Activated CD4-positive, alpha-beta T cell treated with anti-CD3 and anti-CD28 coated beads, Interleukin-2, amount 50 U/mL, for 16 hours (primary cell): ENCODE results near the gene CBARP.
"Not testable (repeated sequence)": the region's sequence is repeated elsewhere in the genome, so short reads cannot be mapped to it uniquely, and the experiment has no call there.

ENCODE experiments used
- DNase-seq: peaks from one replicate; pipeline ENCODE4 v3.0.0-alpha.2; 2020

Gene CBARP

DNA sequence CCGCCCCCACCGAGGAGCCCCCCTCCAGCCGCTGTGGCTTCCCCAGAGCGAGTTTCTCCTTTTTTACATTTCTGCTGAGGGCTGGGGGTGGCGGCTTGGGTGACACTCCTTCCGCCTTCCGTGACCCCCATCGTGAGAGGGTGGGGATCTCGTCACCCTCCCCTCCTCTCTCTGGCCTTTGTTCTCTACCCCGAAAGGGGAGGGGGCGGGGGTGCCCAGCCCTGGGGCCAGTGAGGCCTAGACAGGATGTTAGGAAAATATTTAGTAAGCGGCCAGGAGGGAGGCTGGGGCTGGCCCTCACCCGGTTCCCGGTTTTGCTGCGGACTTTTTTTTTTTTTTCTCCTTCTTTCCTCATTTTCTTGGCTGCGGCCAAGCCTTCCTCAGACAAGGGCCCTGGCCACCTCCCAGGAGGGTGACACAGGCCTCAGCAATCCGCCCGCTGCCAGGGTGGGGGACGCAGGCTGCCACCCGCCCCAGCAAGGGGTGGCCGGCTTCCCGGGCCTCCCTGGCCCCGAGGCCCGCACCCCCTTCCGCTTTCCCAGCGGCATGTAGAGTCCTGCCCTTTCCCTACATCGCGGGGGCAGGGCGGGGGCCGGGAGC, 14.5 kb upstream of the CBARP start:
- peak; percentile 71 for DNase-seq

DNA sequence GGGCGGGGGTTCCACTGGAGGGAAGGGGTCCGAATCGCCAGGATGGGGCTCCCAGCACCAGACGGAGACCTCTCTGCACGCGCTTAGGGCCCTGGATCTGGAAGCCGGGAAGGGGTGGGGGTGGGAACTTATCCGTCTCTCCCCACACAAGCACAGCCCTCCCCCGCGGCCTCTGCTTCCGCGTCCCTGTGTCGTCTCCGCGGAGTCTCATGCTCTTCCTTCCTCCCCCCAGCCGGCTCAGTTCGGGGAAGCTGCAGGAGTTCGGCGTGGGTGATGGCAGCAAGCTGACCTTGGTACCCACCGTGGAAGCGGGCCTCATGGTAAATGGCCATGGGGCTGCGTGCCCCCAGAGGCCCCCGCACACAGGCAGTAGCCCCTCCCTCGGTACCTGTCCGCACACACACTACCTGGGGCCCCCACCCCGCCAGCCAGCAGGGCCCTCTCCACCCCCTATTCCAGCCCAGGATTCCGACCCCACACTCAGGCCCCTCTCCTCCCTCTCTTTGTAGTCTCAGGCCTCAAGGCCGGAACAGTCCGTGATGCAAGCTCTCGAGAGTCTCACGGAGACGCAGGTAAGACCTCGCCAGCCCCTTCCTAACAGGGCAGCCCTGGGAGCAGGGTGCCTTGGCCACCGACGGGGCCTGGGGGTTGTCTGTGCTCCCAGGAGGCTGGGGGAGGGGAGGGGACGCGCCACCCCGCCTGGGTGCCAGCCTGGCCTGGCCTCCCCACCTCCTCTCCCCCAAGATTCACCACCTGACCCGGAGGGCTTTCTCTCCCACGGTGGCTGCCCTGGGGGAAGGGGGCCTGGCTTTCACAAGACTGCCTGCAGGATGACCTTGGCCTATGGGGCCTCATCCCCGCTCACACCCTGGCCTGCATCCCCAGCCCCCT, 13.8 kb upstream of the CBARP start:
- peak; percentile 74 for DNase-seq

DNA sequence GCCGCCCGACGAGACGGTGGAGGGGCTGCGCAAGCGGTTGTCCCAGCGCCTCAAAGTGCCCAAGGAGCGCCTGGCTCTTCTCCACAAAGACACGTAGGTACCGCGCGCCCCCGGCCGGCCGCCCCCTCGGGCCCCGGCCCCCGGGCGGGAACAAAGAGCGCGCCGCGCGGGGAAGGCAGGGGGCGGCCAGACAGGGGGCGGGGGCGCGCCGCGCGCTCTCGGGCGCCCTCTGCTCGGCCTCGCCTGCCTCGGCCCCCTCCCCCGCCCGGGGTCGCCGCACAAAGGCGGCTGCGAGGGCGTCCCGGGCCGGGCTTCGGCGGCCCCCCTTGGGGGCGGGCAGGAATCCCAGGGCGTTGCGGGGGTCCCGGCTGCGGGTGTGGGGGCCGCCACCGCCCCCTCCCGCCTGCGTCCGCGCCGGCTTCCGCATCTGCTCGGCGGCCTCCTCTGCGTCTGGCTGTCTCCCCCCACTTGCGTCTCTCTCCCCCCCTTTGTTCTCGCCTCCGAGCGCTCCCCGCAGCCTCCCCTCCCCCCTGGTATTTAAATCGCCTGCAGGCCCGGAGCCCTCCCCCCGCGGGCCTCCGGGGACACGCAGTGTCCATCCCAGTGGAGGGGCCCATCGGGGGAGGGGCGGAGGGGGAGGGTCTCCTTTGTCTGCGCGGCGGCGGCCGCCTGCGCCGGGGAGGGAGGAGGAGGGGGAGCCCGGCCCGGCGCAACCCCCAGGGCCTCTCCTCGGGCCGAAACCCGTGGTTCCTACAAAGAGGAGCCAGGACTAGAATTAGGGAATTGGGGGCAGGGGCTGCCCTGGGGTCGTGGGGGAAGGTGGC, 12.8 kb upstream of the CBARP start:
- no peak for DNase-seq

DNA sequence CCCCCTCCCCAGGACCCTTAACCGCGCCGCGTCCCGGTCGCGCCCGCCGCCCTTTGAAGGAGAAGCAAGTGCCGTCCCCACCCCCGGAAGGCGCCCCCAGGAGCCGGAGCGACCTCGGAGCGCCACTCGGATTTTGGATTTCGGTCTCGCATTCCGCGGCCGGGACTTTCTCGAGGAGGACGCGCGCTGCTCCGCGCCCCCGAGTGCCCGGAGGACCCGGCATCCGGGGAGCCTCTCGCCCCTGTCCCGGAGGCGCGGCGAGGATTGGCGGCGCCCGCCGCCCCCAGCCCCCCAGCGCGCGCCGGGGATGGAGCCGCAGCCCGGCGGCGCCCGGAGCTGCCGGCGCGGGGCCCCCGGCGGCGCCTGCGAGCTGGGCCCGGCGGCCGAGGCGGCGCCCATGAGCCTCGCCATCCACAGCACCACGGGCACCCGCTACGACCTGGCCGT, 12.2 kb upstream of the CBARP start:
- no peak for DNase-seq

DNA sequence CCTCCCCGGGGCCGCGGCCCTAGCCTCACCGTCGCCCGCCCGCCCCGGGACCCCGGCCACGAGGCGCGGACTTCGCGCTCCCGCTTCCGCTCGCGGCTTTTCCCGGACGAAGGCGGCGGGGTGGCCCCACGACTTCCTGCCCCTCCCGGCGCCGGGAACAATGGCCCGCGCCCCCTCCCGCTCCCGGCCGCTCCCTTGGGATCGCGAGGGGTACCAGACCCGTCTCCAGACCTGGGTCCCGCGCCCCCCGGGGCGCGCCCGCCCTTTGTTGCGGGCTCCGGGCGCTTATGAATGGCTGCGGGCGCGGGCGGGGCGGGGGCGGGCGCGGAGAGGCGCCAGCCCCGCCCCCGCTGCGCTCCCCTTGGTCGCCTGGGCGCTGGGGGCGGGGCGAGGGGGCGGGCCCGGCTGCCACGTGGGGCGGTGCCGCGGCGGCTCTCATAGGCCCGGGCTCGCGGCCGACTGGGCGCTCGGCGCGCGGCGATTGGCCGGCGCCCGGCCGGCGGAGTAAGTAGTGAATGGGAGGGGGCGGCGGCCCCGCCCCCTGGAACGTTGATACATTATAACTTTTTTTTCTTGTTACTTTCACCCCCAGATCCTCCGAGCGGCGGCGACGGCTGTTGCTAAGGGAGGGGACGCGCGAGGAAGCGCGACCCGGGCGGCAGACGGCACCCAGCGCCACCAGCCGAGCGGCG, 11.6 kb upstream of the CBARP start:
- peak; percentile 95 for DNase-seq

DNA sequence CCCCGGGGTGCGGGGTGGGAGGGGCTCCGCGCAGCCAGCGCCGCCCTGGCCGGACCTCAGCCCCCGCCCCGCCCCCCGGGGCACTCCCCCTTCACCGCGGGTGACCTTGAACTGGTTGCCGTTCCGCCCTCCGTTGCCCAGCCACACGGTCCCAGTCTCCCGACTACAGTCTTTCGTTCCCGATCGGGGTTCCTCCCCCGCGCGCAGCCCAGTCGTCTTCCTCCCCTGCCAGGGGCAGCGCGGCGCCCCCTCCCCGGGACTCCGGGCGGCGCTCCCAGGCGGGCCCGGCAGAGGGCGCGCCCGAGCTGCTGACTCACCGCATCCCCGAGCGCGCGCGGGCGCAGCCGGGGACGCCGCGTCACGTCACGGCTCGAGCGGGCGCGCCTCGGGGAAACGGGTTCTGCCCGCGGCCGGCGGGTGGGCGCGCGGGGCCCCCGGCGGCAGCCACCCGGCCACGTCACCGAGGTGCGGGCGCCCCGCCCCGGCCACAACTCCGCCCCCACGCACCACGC, 11.0 kb upstream of the CBARP start:
- DNase-seq: peak; percentile 71

DNA sequence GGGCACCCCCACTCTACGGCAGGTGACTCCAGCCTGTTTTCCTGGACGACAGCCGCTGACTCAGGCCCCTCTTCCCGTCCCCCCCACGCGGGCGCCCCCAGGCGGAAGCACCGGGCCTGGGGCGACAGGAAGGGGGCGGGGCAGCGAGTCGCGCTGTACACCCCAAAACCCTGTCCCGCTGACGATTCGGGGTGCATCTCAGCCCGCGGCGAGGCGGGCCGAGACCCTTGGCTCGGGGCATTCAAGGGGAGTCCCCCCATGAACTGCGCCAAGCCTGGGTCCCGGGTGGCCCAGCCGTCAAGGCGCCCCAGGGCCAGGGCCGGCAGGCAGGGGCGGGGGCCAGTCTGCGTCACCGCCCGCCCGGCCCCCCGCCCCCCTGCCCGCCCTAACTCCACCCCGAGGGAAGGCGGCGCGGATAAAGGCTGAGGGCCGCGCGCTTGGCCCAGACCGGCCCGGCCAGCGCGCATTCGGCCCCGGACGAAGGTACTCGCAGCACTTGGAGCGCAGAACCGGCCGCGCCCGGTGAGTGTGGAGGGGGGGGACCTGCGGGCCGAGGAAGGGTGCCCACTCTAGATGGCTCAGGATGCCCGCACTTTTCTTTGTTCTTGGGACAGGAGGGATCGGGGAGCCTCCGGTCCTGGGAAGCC, 10.5 kb upstream of the CBARP start, which contains the start of gene MIDN:
TSS of gene MIDN (plus strand) at position 445 of the 647 bp plus-strand sequence. CDS start 1,714 bp downstream, outside the sequence.
- peak; percentile 72 for DNase-seq

DNA sequence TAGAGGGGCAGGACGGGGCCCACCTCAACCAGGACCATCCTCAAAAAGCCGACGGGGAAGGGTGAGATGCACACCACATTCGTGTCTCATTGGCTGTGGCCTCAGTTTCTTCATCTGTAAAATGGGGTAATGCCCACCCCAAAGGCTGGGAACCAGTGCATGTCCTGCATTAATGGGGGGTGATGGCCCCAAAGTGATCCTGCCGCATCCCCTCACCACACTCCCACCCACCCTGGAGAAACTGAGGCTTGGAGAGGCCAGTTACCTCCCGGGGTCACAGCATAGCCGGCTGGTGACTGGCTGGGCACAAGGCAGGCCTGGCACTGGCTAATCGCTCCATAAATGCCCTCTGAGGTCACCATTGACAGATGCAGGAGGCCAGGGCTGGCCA, 9.9 kb upstream of the CBARP start:
- no peak for DNase-seq

DNA sequence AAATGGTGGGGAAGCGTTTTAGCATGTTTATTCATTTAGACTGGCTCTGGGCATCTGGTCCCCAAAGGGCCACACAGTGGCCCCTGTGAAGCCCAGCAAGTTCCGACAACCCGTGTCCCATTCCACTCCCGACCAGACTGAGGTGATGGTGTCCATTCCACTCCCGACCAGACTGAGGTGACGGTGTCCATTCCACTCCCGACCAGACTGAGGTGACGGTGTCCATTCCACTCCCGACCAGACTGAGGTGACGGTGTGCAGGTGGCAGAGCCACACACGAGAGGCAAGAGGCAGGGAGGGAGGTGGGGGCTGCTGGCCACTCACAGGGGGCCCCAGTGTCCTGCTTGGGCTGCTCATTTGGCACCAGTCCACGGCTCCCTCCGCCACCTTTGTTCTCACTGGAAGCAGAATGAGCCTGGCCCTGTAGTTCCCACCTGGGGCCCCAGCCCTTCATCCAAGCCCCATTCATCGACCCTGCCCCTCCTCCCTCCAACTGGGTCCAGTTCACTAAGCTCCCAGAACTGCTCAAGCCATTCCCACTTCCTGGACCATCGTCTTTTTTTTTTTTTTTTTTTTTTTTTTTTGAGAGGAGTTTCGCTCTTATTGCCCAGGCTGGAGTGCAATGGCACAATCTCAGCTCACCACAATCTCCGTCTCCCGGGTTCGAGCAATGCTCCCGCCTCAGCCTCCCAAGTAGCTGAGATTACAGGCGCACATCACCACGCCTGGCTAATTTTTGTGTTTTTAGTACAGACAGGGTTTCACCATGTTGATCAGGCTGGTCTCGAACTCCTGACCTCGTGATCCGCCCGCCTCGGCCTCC, 8.7 kb upstream of the CBARP start:
- DNase-seq: not testable (repeated sequence)

DNA sequence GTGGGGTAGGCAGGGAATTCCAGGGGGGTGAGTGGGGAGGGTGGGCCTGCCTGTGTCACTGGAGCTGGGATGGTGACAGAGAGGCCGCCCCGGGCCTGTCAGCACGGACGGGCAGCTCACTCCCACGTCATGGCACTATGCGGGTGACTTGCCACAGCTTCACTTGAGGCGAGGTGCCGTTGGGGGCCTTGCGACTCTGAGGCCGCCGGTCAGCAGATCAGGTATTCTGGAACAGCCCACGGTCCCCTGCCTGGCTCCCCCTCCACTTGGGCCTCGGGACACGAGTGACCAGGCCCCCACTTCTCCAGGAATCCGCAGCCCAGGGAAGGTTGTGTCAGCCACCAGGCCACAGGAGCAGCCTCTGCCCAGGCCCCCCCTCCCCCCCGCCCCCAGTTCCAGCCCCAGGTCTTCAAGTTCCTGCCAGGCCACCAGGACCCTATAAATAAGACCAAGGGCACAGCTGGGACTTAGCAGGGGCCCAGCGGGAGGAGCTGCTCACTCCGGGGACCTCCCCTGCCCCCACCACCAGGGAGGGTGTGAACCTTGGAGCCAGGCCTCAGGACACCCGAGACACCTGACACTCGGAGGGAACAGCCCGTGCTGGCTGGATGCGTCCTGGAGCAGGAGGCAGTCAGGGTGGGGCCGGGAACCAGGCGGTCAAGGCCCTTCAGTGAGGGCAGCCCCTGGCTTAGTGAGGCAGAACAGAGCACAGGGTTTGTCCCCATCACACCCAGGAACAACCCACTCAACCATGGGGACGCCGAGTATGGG, 7.9 kb upstream of the CBARP start:
- no peak for DNase-seq

DNA sequence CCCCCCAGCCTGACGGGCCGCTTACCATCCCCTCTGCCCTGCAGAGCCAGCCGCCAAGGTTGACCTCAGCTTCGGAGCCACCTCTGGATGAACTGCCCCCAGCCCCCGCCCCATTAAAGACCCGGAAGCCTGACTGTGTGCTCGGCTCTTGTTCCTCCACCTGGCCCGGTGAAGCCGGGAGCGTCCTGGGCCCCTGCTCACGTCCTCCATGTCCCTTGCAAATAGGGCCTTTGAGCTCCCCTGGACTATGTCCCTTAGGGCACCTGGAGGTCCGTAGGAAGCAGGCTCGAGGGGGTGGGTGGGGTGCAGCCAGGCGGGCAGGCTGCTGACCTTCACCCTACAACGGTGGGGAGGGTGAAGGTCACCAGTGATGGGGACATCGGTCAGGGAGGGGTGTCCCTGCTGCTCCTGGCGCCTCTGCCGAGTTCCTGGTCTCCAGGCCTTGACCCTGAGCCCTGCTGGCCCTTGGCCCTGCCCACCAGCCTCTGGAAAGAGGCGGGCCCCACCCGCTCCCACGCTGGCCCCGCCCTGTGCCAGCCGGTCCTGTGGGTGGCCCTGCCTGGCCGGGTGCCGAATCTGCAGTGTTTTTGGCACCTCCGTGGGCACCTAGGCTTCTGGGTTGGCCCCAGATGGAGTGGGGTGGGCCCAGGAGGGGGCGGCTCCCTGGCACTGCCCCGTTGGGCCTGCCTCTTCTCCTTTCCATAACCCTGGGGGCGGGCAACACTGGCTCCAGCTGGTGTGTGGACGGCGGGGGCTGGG, 7.1 kb upstream of the CBARP start:
- DNase-seq: no peak

DNA sequence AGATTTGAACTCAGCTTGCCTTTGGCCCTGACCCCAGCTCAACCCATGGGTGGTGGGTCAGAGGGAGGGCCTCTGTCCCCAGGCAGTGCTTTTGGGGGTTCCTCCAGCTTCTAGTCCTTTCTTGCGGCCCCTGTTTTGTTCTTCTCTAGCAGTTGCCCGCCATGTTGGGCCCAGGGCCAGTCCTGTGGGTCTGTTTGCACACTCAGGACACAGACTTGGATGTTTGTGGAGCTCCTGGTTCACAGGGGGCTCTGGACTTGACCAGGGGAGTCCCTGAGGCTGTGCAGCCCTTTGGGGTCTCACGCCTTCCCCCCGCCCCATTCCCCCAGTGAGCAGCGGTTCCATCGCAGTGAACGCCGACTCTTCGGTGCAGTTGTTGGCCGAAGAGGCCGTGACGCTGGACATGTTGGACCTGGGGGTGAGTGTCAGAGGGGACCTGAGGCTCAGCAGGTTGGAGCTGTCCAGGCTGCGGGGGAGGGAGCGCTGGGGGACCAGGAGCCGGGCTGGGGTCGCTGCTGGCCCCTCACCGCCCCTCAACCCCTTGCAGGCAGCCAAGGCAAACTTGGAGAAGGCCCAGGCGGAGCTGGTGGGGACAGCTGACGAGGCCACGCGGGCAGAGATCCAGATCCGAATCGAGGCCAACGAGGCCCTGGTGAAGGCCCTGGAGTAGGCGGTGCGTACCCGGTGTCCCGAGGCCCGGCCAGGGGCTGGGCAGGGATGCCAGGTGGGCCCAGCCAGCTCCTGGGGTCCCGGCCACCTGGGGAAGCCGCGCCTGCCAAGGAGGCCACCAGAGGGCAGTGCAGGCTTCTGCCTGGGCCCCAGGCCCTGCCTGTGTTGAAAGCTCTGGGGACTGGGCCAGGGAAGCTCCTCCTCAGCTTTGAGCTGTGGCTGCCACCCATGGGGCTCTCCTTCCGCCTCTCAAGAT, 6.2 kb upstream of the CBARP start:
- DNase-seq: peak; percentile 83

DNA sequence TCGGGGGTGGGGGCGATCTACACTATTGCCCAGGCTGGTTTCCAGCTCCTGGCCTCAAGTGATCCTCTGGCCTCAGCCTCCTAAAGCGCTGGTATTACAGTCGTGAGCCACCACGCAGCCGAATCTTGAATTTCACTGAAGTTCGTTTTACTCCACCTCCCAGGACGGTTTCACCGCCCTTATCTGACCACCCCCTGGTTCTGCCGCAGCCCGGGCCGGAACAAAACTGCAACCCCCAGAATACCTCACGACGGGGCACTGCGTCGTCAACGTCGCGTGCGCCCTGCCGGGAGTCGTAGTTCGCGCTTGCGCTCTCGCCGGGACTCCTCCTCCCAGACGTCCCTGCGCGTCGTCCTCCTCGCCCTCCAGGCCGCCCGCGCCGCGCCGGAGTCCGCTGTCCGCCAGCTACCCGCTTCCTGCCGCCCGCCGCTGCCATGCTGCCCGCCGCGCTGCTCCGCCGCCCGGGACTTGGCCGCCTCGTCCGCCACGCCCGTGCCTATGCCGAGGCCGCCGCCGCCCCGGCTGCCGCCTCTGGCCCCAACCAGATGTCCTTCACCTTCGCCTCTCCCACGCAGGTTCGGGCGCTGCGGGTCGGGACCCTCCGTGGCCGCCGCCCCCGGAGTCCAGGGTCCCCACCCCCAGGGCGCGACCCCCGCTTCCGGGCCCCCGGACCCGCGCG, 3.8 kb upstream of the CBARP start, which contains the start of gene ATP5F1D:
TSS of gene ATP5F1D (plus strand) at position 335 of the 679 bp plus-strand sequence. CDS start at position 435, 100 bp downstream.
- peak; percentile 96 for DNase-seq

DNA sequence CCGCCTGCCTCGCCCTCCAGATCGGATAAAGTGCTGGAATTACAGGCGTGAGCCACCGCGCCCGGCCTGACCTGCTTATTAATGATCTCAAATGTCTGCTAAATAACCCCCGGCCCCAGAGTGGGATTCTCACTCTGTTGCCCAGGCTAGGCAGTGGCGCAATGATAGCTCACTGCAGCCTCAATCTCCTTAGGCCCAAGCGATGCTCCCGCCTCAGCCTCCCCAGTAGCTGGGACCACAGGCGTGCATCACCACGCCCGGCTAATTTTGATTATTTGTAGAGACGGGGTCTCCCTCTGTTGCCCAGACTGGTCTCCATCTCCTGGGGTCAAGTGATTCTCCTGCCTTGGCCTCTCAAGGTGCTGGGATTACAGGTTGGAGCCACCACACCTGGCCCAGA, 3.1 kb upstream of the CBARP start:
- no peak for DNase-seq

DNA sequence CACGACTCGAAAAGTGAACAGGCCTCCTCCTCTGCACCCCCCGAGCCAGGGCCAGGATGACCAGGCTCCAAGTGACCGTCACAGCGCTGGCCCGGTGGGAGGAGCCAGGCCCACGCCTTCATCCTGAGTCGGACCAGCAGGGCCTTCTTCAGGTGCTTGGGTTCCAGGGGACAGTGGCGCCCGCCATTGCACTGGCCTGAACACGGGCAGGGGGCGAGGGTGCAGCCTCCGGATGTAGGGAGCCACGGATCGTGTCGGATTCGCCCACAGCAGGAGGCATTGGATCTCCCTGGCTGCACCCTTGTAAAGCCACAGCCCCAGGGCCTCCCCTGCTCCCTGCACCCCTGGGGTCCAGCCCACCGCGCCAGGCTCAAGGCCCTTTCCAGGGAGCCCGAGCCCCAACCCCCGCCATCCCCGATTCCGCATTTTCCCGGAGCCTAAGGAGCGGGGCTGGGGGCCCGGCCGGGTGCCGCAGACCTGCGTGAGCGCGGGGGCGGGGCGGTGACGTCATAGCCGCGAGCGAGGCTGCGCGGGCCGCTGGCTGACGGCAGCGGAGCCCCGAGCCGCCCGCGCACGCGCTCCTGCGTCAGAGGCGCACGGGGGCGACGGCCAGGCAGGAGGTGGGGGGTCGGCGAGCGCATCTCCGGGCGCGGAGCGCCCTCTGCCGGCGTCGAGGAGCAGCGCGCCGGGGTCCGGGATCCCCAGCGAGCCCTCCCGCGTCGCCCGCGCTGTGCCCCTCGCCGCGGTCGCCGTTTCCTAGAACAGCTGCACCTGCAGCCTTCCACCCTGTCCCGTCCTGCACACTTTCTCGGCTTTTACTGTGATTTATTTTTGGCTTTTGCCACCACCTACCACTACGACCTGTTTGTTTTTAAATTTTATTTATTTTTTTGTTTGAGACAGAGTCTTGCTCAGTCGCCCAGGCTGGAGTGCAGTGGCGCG, 2.3 kb upstream of the CBARP start:
- DNase-seq: peak; percentile 93

DNA sequence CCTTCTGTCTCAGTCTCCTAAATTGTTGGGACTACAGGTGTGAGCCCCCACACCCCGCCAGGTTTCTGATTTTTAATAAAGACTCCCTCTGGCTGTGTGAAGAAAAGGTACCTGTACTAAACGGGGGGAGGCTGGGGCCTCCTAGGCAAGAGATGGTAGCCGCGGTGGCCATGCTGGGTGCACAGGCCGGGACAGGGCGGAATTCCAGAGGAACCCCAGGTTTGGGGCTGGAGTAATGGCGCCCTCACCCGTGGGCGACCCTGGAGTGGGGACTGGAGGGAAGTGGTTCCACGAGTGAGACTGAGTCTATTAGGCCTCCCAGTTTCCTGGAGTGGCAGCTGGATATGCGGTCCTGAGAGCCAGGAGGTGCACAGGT, 1.6 kb upstream of the CBARP start:
- DNase-seq: no peak
